Trophoblast cell (in vitro differentiated cells and primary cell): ENCODE data around the gene RBP5.

Experiments
- DNase-seq, 2 donors: peaks; one replicate each; pipeline ENCODE4 v3.0.0-alpha.2; 2016
- H2AFZ ChIP-seq: 2 replicates; pipeline ENCODE4 v1.6.1; 2013; ENCODE audit warnings: low read length, moderate library complexity, mild to moderate bottlenecking; ENCODE audit not compliant: insufficient read depth, poor library complexity
- H2AK5ac ChIP-seq: 2 replicates; pipeline ENCODE4 v1.6.1; 2013; ENCODE audit warnings: mild to moderate bottlenecking, low read length
- H2BK120ac ChIP-seq: 2 replicates; pipeline ENCODE4 v1.6.1; 2013; ENCODE audit warnings: low read length, mild to moderate bottlenecking, moderate library complexity; ENCODE audit not compliant: insufficient read depth, poor library complexity
- H2BK12ac ChIP-seq: 2 replicates; pipeline ENCODE4 v1.6.1; 2013; ENCODE audit warnings: mild to moderate bottlenecking, low read length, moderate library complexity
- H2BK5ac ChIP-seq: 2 replicates; pipeline ENCODE4 v1.6.1; 2013; ENCODE audit warnings: low read length, low read depth, moderate library complexity, mild to moderate bottlenecking; ENCODE audit not compliant: poor library complexity
- H3K14ac ChIP-seq: 2 replicates; pipeline ENCODE4 v1.6.1; 2013; ENCODE audit warnings: mild to moderate bottlenecking, low read length
- H3K18ac ChIP-seq: 2 replicates; pipeline ENCODE4 v1.6.1; 2013; ENCODE audit warnings: mild to moderate bottlenecking, low read length
- H3K23ac ChIP-seq: 2 replicates; pipeline ENCODE4 v1.6.1; 2013; ENCODE audit warnings: low read length
- H3K27ac ChIP-seq: 2 replicates; pipeline ENCODE4 v1.5.1; 2013; ENCODE audit warnings: low read depth, mild to moderate bottlenecking, inconsistent platforms, low read length, moderate library complexity
- H3K27me3 ChIP-seq: 2 replicates; pipeline ENCODE4 v1.6.1; 2013; ENCODE audit warnings: inconsistent platforms, mild to moderate bottlenecking, low read length, moderate library complexity; ENCODE audit not compliant: insufficient read depth
- H3K36me3 ChIP-seq, 2 experiments: 1 replicate in 1 of 2; 2 replicates in 1 of 2; pipeline ENCODE4 v1.6.1; 2013; ENCODE audit warnings: low read length in 2 of 2, mild to moderate bottlenecking in 2 of 2, moderate library complexity in 1 of 2; ENCODE audit not compliant: insufficient read depth in 2 of 2, control insufficient read depth in 1 of 2
- H3K4ac ChIP-seq: 2 replicates; pipeline ENCODE4 v1.6.1; 2013; ENCODE audit warnings: low read depth, mild to moderate bottlenecking, low read length, moderate library complexity
- H3K4me1 ChIP-seq, 2 experiments: 1 replicate in 1 of 2; 2 replicates in 1 of 2; pipeline ENCODE4 v1.6.1; 2013; ENCODE audit warnings: low read length in 2 of 2, mild to moderate bottlenecking in 2 of 2, moderate library complexity in 1 of 2; ENCODE audit not compliant: insufficient read depth in 2 of 2, control insufficient read depth in 1 of 2
- H3K4me2 ChIP-seq: 2 replicates; pipeline ENCODE4 v1.6.1; 2013; ENCODE audit warnings: inconsistent platforms, mild to moderate bottlenecking, low read length, moderate library complexity
- H3K4me3 ChIP-seq: 2 replicates; pipeline ENCODE4 v1.5.1; 2013; ENCODE audit warnings: mild to moderate bottlenecking, low read depth, low read length, inconsistent platforms
- H3K79me1 ChIP-seq: one replicate; pipeline ENCODE4 v1.6.1; 2013; ENCODE audit warnings: low read length
- H3K79me2 ChIP-seq: 2 replicates; pipeline ENCODE4 v1.6.1; 2013; ENCODE audit warnings: low read length, mild to moderate bottlenecking; ENCODE audit not compliant: control insufficient read depth, insufficient read depth, poor library complexity
- H3K9ac ChIP-seq: 2 replicates; pipeline ENCODE4 v1.6.1; 2013; ENCODE audit warnings: mild to moderate bottlenecking, low read length
- H3K9me3 ChIP-seq: 2 replicates; pipeline ENCODE4 v1.6.1; 2013; ENCODE audit warnings: low read depth, mild to moderate bottlenecking, control low read depth, inconsistent platforms, low read length; ENCODE audit not compliant: insufficient read depth
- H4K12ac ChIP-seq: 2 replicates; pipeline ENCODE4 v1.6.1; 2013; ENCODE audit warnings: low read depth, mild to moderate bottlenecking, low read length, moderate library complexity
- H4K8ac ChIP-seq: 2 replicates; pipeline ENCODE4 v1.6.1; 2013; ENCODE audit warnings: low read depth, mild to moderate bottlenecking, low read length, moderate library complexity
- H4K91ac ChIP-seq: one replicate; pipeline ENCODE4 v1.6.1; 2013; ENCODE audit warnings: low read depth, mild to moderate bottlenecking, low read length, moderate library complexity
- WGBS: extraction: QIAGEN DNeasy Blood & Tissue Kit; methylation state at CpG from one replicate; pipeline ENCODE4 v1.1.7; 2013; ENCODE audit warnings: missing lambda C conversion rate; ENCODE audit not compliant: insufficient read length, insufficient coverage; ENCODE audit errors: extremely low coverage; 5-methylcytosine and 5-hydroxymethylcytosine counted together

Gene RBP5

GRCh38 chr12:7090222-7090998, 38.3 kb downstream of the RBP5 start:
- Histone ChIP-seq H2BK12ac (no peak overlapping the region), H2AK5ac (no peak overlapping the region), H4K8ac (no peak overlapping the region), H2BK5ac (no peak overlapping the region), H3K4me1 (no peaks in the 10 kb centered on the region), H3K27ac (no peak overlapping the region), H2BK120ac (no peak overlapping the region), H3K79me2 (no peaks in the 10 kb centered on the region), H4K12ac (no peak overlapping the region), H3K4me3 (peak overlapping the region; percentile 36), H4K91ac (no peak overlapping the region), H3K36me3 (no peaks in the 10 kb centered on the region), H2AFZ (no peak overlapping the region), H3K4me2 (no peak overlapping the region), H3K14ac (no peak overlapping the region), H3K18ac (no peak overlapping the region), H3K4ac (no peak overlapping the region), H3K79me1 (no peaks in the 10 kb centered on the region), H3K9me3 (no peaks in the 10 kb centered on the region), H3K9ac (no peak overlapping the region), H3K23ac (no peak overlapping the region), H3K27me3 (no peaks in the 10 kb centered on the region)
- DNase-seq = no peak
- WGBS = no CpG with 5 or more reads among the region's 16 CpGs

GRCh38 chr12:7089196-7089871, 39.4 kb downstream of the RBP5 start:
- H3K23ac ChIP-seq = no peak overlapping the region
- H2BK5ac ChIP-seq = no peak overlapping the region
- WGBS = no CpG with 5 or more reads among the region's 11 CpGs
- no peaks in the 10 kb centered on the region for H3K27me3 ChIP-seq
- H3K18ac ChIP-seq = no peak overlapping the region
- H2AFZ ChIP-seq = no peak overlapping the region
- H2BK120ac ChIP-seq = no peak overlapping the region
- no peaks in the 10 kb centered on the region for H3K4me1 ChIP-seq
- H3K79me1 ChIP-seq = no peaks in the 10 kb centered on the region
- H3K9ac ChIP-seq = no peak overlapping the region
- H3K79me2 ChIP-seq = no peaks in the 10 kb centered on the region
- H3K36me3 ChIP-seq = no peaks in the 10 kb centered on the region
- no peak overlapping the region for H4K12ac ChIP-seq
- H3K4ac ChIP-seq = no peak overlapping the region
- H3K27ac ChIP-seq = no peak overlapping the region
- no peak overlapping the region for H2AK5ac ChIP-seq
- H2BK12ac ChIP-seq = no peak overlapping the region
- H3K9me3 ChIP-seq = no peaks in the 10 kb centered on the region
- no peak overlapping the region for H4K91ac ChIP-seq
- DNase-seq = no peak
- no peak overlapping the region for H3K4me2 ChIP-seq
- no peak overlapping the region for H4K8ac ChIP-seq
- no peak overlapping the region for H3K14ac ChIP-seq
- no peak overlapping the region for H3K4me3 ChIP-seq

GRCh38 chr12:7083125-7083524, 45.6 kb downstream of the RBP5 start:
- H2AFZ ChIP-seq = no peak overlapping the region
- no peak overlapping the region for H4K12ac ChIP-seq
- no peak overlapping the region for H2AK5ac ChIP-seq
- no peaks in the 10 kb centered on the region for H3K79me1 ChIP-seq
- H2BK12ac ChIP-seq = no peak overlapping the region
- H4K91ac ChIP-seq = no peak overlapping the region
- peak overlapping the region; percentile 45 for H3K4me3 ChIP-seq
- H3K23ac ChIP-seq = peak overlapping the region; percentile 28
- H3K4me2 ChIP-seq = no peak overlapping the region
- no peaks in the 10 kb centered on the region for H3K27me3 ChIP-seq
- H3K14ac ChIP-seq = no peak overlapping the region
- H3K79me2 ChIP-seq = no peaks in the 10 kb centered on the region
- H2BK120ac ChIP-seq = no peak overlapping the region
- no peak overlapping the region for H4K8ac ChIP-seq
- H3K4me1 ChIP-seq = peaks cover 2 to 5% of the 10 kb centered on the region in 2 experiments
- H3K18ac ChIP-seq = no peak overlapping the region
- peaks cover 2% of the 10 kb centered on the region for H3K9me3 ChIP-seq
- H2BK5ac ChIP-seq = no peak overlapping the region
- no peak overlapping the region for H3K9ac ChIP-seq
- H3K36me3 ChIP-seq = no peaks in the 10 kb centered on the region
- no peak overlapping the region for H3K4ac ChIP-seq
- DNase-seq = no peak
- no peak overlapping the region for H3K27ac ChIP-seq

- Histone ChIP-seq H4K12ac (no peak overlapping the region), H3K9ac (no peak overlapping the region), H2AFZ (no peak overlapping the region), H3K4ac (no peak overlapping the region), H4K8ac (no peak overlapping the region), H4K91ac (no peak overlapping the region), H3K14ac (no peak overlapping the region), H3K27ac (no peak overlapping the region), H3K18ac (no peak overlapping the region), H3K9me3 (peaks cover 2% of the 10 kb centered on the region), H2BK120ac (no peak overlapping the region), H3K4me2 (no peak overlapping the region), H3K79me1 (no peaks in the 10 kb centered on the region), H3K4me3 (no peak overlapping the region), H2AK5ac (no peak overlapping the region), H2BK5ac (no peak overlapping the region), H3K4me1 (peaks cover 2 to 5% of the 10 kb centered on the region in 2 experiments), H3K23ac (no peak overlapping the region), H3K36me3 (no peaks in the 10 kb centered on the region), H3K79me2 (no peaks in the 10 kb centered on the region), H2BK12ac (no peak overlapping the region), H3K27me3 (no peaks in the 10 kb centered on the region)
- WGBS = no CpG with 5 or more reads among the region's 14 CpGs
- DNase-seq = no peak
Measured at GRCh38 chr12:7081037-7081436, 47.7 kb downstream of the RBP5 start.
